Transverse colon (tissue), 4 donors: ENCODE measurements around the gene PLCB1.

Source experiments
- EP300 ChIP-seq: sonication (generic); formaldehyde crosslinking; IDR thresholded peaks from one replicate; pipeline ENCODE4 v1.6.1; 2017; ENCODE audit warnings: antibody characterized with exemption, low read depth
- POLR2AphosphoS5 ChIP-seq, 3 donors: sonication (generic); formaldehyde crosslinking; IDR thresholded peaks; one replicate each; pipeline ENCODE4 v1.6.1; 2016; ENCODE audit warnings: antibody characterized with exemption in 3 of 3
- TF ChIP-seq, protein P1 (sequence below), 5 experiments: fragments of 200-600 bp in 3 of 5; fragments of 450-650 bp in 2 of 5; sonication (generic) in 3 of 5; IDR thresholded peaks; 1 replicate in 2 of 5; 2 replicates in 3 of 5; pipeline ENCODE4 v1.5.1; 2016 to 2017; ENCODE audit warnings: antibody characterized with exemption in 5 of 5, inconsistent platforms in 3 of 5, mild to moderate bottlenecking in 2 of 5, moderate library complexity in 1 of 5

GRCh38 chr20:8148501-8148900, 16.4 kb downstream of the PLCB1 start:
- TF ChIP-seq, protein P1, sequence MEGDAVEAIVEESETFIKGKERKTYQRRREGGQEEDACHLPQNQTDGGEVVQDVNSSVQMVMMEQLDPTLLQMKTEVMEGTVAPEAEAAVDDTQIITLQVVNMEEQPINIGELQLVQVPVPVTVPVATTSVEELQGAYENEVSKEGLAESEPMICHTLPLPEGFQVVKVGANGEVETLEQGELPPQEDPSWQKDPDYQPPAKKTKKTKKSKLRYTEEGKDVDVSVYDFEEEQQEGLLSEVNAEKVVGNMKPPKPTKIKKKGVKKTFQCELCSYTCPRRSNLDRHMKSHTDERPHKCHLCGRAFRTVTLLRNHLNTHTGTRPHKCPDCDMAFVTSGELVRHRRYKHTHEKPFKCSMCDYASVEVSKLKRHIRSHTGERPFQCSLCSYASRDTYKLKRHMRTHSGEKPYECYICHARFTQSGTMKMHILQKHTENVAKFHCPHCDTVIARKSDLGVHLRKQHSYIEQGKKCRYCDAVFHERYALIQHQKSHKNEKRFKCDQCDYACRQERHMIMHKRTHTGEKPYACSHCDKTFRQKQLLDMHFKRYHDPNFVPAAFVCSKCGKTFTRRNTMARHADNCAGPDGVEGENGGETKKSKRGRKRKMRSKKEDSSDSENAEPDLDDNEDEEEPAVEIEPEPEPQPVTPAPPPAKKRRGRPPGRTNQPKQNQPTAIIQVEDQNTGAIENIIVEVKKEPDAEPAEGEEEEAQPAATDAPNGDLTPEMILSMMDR (IDR thresholded peaks at IDR 0.05): no peak
- TF ChIP-seq POLR2AphosphoS5 (IDR thresholded peaks at IDR 0.05) (no peak), EP300 (no peak)
